NCI-H748 (cell line): ENCODE data around the gene DCTN5.
"Not testable (repeated sequence)": the region's sequence is repeated elsewhere in the genome, so short reads cannot be mapped to it uniquely, and the experiment has no call there.

Source experiments
- DNase-seq: peaks from one replicate; lab custom pipeline; 2025; ENCODE audit not compliant: unreplicated experiment; lab: John Stamatoyannopoulos, UW

The DCTN5 gene

GRCh38 chr16:23640931-23641765 lies at the start of gene DCTN5, which contains the start of gene PALB2:
Gene DCTN5 (plus strand): TSS chr16:23641466. CDS start chr16:23641543, 77 bp downstream.
Gene PALB2 (minus strand): TSS chr16:23641310. CDS start chr16:23641157, 153 bp downstream.
- peak; percentile 92 for DNase-seq

GRCh38 chr16:23594186-23594585 lies 47.1 kb upstream of the DCTN5 start:
- DNase-seq = no peak

GRCh38 chr16:23595246-23595950 lies 45.9 kb upstream of the DCTN5 start:
- no peak for DNase-seq

GRCh38 chr16:23595951-23596720 lies 45.1 kb upstream of the DCTN5 start, which contains the start of gene NDUFAB1:
Gene NDUFAB1 (minus strand): TSS chr16:23596316. CDS start chr16:23596290, 26 bp downstream.
- DNase-seq = peak; percentile 82

GRCh38 chr16:23597003-23597756 lies 44.1 kb upstream of the DCTN5 start:
- peak; percentile 34 for DNase-seq

GRCh38 chr16:23607726-23608125 lies 33.5 kb upstream of the DCTN5 start:
- no peak for DNase-seq

GRCh38 chr16:23608194-23608593 lies 33.1 kb upstream of the DCTN5 start:
- no peak for DNase-seq

GRCh38 chr16:23609929-23610328 lies 31.3 kb upstream of the DCTN5 start:
- DNase-seq = no peak

GRCh38 chr16:23610905-23611304 lies 30.4 kb upstream of the DCTN5 start:
- not testable (repeated sequence) for DNase-seq

- no peak for DNase-seq
Measured at GRCh38 chr16:23611936-23612335, 29.3 kb upstream of the DCTN5 start.

- DNase-seq = no peak
Measured at GRCh38 chr16:23615805-23616204, 25.5 kb upstream of the DCTN5 start.

- no peak for DNase-seq
Measured at GRCh38 chr16:23624092-23624491, 17.2 kb upstream of the DCTN5 start.

- no peak for DNase-seq
Measured at GRCh38 chr16:23629516-23629915, 11.8 kb upstream of the DCTN5 start.

- DNase-seq = not testable (repeated sequence)
Measured at GRCh38 chr16:23631874-23632273, 9.4 kb upstream of the DCTN5 start.

- no peak for DNase-seq
Measured at GRCh38 chr16:23634461-23635036, 6.7 kb upstream of the DCTN5 start.

- DNase-seq = no peak
Measured at GRCh38 chr16:23635958-23636357, 5.3 kb upstream of the DCTN5 start.

- DNase-seq = no peak
Measured at GRCh38 chr16:23640615-23640930, 693 bp upstream of the DCTN5 start.

GRCh38 chr16:23642246-23642774 lies 1.0 kb downstream of the DCTN5 start:
- no peak for DNase-seq

- no peak for DNase-seq
Measured at GRCh38 chr16:23650674-23651416, 9.6 kb downstream of the DCTN5 start.
